Liver (tissue), 3 donors: Measurements from ENCODE around the gene LTBP2.

Experiments used
- EGR1 ChIP-seq, 2 donors: IDR thresholded peaks; 2 replicates each; pipeline ENCODE4 v1.6.1; 2016 to 2018; ENCODE audit warnings: antibody characterized with exemption in 2 of 2, low read depth in 2 of 2
- FOXA1 ChIP-seq: IDR thresholded peaks from 2 replicates; pipeline ENCODE4 v1.6.1; 2016; ENCODE audit warnings: antibody characterized with exemption
- GABPA ChIP-seq, 2 donors: IDR thresholded peaks in 1 of 2; conservative IDR thresholded peaks in 1 of 2; 2 replicates each; pipeline ENCODE4 v1.6.1; 2016; ENCODE audit warnings: antibody characterized with exemption in 2 of 2, mild to moderate bottlenecking in 1 of 2, moderate library complexity in 1 of 2
- JUND ChIP-seq, 2 donors: IDR thresholded peaks; 2 replicates each; pipeline ENCODE4 v1.6.1; 2016; ENCODE audit warnings: antibody characterized with exemption in 2 of 2
- MAX ChIP-seq: IDR thresholded peaks from 2 replicates; pipeline ENCODE4 v1.6.1; 2016; ENCODE audit warnings: antibody characterized with exemption
- RAD21 ChIP-seq, 2 donors: IDR thresholded peaks; 2 replicates each; pipeline ENCODE4 v1.6.1; 2016; ENCODE audit warnings: antibody characterized with exemption in 2 of 2, mild to moderate bottlenecking in 2 of 2
- RXRA ChIP-seq, 2 donors: IDR thresholded peaks; 2 replicates each; pipeline ENCODE4 v1.6.1; 2017 to 2018; ENCODE audit warnings: antibody characterized with exemption in 2 of 2, mild to moderate bottlenecking in 1 of 2
- SP1 ChIP-seq: IDR thresholded peaks from 2 replicates; pipeline ENCODE4 v1.6.1; 2018; ENCODE audit warnings: antibody characterized with exemption, mild to moderate bottlenecking
- TAF1 ChIP-seq: conservative IDR thresholded peaks from 2 replicates; pipeline ENCODE4 v1.6.1; 2016; ENCODE audit warnings: antibody characterized with exemption, mild to moderate bottlenecking
- YY1 ChIP-seq: IDR thresholded peaks from 2 replicates; pipeline ENCODE4 v1.6.1; 2016; ENCODE audit warnings: antibody characterized with exemption, mild to moderate bottlenecking
- TF ChIP-seq, protein P1 (sequence below): fragments of 150-350 bp; IDR thresholded peaks from 2 replicates; pipeline ENCODE4 v1.5.1; 2017; ENCODE audit warnings: improper control_type of control experiment, low read depth, low read length; ENCODE audit not compliant: missing input control
- TF ChIP-seq, protein P2 (sequence below): IDR thresholded peaks from 2 replicates; pipeline ENCODE4 v1.6.1; 2016; ENCODE audit warnings: antibody characterized with exemption, mild to moderate bottlenecking
- TF ChIP-seq, protein P3 (sequence below): IDR thresholded peaks from 2 replicates; pipeline ENCODE4 v1.6.1; 2016; ENCODE audit warnings: antibody characterized with exemption
- TF ChIP-seq, protein P4 (sequence below): IDR thresholded peaks from 2 replicates; pipeline ENCODE4 v1.6.1; 2016; ENCODE audit warnings: antibody characterized with exemption
- donor health status: healthy.
- donor health status: healthy.

DNA sequence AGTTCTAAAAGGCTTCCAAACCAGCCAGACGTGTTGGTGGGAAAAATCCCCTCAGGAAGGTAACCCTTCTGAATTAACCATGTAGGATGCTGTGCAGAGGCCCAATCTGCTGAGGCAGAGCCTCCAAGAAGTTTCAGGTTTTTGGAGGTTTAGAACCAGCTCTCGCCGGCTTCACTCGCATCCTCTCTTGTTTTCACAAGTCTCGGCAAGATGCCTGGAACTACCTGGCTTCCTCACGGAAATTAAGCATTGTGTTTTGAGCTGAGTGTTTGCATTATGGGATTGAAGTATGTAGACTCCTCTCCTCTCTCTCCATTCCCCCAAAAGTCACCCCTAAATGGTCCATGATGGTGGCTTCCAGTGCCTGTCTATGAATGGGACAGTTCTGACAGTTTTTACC, 20.6 kb downstream of the LTBP2 start:
- TF ChIP-seq, protein P1, sequence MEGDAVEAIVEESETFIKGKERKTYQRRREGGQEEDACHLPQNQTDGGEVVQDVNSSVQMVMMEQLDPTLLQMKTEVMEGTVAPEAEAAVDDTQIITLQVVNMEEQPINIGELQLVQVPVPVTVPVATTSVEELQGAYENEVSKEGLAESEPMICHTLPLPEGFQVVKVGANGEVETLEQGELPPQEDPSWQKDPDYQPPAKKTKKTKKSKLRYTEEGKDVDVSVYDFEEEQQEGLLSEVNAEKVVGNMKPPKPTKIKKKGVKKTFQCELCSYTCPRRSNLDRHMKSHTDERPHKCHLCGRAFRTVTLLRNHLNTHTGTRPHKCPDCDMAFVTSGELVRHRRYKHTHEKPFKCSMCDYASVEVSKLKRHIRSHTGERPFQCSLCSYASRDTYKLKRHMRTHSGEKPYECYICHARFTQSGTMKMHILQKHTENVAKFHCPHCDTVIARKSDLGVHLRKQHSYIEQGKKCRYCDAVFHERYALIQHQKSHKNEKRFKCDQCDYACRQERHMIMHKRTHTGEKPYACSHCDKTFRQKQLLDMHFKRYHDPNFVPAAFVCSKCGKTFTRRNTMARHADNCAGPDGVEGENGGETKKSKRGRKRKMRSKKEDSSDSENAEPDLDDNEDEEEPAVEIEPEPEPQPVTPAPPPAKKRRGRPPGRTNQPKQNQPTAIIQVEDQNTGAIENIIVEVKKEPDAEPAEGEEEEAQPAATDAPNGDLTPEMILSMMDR = no peak
- TF ChIP-seq, protein P2, sequence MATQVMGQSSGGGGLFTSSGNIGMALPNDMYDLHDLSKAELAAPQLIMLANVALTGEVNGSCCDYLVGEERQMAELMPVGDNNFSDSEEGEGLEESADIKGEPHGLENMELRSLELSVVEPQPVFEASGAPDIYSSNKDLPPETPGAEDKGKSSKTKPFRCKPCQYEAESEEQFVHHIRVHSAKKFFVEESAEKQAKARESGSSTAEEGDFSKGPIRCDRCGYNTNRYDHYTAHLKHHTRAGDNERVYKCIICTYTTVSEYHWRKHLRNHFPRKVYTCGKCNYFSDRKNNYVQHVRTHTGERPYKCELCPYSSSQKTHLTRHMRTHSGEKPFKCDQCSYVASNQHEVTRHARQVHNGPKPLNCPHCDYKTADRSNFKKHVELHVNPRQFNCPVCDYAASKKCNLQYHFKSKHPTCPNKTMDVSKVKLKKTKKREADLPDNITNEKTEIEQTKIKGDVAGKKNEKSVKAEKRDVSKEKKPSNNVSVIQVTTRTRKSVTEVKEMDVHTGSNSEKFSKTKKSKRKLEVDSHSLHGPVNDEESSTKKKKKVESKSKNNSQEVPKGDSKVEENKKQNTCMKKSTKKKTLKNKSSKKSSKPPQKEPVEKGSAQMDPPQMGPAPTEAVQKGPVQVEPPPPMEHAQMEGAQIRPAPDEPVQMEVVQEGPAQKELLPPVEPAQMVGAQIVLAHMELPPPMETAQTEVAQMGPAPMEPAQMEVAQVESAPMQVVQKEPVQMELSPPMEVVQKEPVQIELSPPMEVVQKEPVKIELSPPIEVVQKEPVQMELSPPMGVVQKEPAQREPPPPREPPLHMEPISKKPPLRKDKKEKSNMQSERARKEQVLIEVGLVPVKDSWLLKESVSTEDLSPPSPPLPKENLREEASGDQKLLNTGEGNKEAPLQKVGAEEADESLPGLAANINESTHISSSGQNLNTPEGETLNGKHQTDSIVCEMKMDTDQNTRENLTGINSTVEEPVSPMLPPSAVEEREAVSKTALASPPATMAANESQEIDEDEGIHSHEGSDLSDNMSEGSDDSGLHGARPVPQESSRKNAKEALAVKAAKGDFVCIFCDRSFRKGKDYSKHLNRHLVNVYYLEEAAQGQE = no peak
- TF ChIP-seq YY1 (no peak), RAD21 (IDR thresholded peaks at IDR 0.05) (no peak), SP1 (no peak), GABPA (IDR thresholded peaks at IDR 0.05 in 1 of 2, conservative IDR thresholded peaks at IDR 0.05 in 1 of 2) (no peak), EGR1 (IDR thresholded peaks at IDR 0.05; ENCODE audit: low read depth in 2 of 2) (no peak), TAF1 (no peak), JUND (IDR thresholded peaks at IDR 0.05) (no peak), RXRA (IDR thresholded peaks at IDR 0.05) (no peak), MAX (no peak), FOXA1 (no peak)
- TF ChIP-seq, protein P3, sequence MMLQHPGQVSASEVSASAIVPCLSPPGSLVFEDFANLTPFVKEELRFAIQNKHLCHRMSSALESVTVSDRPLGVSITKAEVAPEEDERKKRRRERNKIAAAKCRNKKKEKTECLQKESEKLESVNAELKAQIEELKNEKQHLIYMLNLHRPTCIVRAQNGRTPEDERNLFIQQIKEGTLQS = no peak
- TF ChIP-seq, protein P4, sequence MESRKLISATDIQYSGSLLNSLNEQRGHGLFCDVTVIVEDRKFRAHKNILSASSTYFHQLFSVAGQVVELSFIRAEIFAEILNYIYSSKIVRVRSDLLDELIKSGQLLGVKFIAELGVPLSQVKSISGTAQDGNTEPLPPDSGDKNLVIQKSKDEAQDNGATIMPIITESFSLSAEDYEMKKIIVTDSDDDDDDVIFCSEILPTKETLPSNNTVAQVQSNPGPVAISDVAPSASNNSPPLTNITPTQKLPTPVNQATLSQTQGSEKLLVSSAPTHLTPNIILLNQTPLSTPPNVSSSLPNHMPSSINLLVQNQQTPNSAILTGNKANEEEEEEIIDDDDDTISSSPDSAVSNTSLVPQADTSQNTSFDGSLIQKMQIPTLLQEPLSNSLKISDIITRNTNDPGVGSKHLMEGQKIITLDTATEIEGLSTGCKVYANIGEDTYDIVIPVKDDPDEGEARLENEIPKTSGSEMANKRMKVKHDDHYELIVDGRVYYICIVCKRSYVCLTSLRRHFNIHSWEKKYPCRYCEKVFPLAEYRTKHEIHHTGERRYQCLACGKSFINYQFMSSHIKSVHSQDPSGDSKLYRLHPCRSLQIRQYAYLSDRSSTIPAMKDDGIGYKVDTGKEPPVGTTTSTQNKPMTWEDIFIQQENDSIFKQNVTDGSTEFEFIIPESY = no peak
